ENCODE measurements around the gene SERPINE1.
"Not testable (repeated sequence)": the region's sequence is repeated elsewhere in the genome, so short reads cannot be mapped to it uniquely, and the experiment has no call there.

The SERPINE1 gene

DNA sequence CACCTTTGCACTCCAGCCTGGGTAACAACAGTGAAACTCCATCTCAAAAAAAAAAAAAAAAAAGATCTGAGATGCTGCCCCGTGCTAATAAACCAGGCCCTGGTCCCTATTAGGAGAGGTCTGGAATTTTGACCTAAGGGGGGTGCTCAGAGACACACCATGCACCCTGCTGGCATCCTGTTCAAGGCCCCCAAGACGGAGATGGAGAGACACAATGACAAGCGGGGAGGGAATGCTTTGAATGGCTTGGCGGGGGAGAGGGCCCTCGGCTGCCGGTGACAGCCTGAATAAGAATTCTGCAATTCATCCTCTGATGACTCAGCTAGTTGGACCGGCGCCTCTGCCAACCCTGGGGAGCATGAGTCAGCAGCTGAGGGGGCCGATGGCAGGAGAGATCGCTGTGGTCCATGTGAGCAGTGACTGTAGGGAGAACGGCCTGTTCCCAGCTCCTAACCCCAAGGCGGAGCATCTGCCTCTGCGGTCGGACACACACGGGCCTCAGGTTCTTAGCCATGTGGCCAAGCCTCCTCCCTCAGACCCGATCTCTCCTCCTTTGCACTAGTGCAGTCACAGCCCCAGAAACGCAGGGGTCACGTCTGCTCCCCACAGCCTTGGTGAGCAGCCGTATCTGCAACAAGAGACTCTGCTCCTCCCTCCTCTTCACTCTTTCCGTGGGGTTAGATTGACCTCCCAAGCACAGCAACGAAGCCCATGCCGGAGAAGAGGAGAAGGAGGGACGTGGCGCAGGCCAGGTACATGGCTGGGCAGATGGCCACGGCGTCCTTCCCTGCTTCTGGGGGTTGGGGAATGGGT is 26.7 kb upstream of the SERPINE1 start:
- H3K4me3 Mint-ChIP-seq: no peak overlapping the region
- peak overlapping the region in 2 of 3 experiments; percentile 68 to 71 for H3K27ac Mint-ChIP-seq
- TF ChIP-seq, protein P1, sequence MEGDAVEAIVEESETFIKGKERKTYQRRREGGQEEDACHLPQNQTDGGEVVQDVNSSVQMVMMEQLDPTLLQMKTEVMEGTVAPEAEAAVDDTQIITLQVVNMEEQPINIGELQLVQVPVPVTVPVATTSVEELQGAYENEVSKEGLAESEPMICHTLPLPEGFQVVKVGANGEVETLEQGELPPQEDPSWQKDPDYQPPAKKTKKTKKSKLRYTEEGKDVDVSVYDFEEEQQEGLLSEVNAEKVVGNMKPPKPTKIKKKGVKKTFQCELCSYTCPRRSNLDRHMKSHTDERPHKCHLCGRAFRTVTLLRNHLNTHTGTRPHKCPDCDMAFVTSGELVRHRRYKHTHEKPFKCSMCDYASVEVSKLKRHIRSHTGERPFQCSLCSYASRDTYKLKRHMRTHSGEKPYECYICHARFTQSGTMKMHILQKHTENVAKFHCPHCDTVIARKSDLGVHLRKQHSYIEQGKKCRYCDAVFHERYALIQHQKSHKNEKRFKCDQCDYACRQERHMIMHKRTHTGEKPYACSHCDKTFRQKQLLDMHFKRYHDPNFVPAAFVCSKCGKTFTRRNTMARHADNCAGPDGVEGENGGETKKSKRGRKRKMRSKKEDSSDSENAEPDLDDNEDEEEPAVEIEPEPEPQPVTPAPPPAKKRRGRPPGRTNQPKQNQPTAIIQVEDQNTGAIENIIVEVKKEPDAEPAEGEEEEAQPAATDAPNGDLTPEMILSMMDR (IDR thresholded peaks at IDR 0.05; ENCODE audit: unreplicated experiment in 3 of 3): no peak
- H3K27me3 Mint-ChIP-seq (ENCODE audit: low read depth): peaks cover 16% of the 10 kb centered on the region
- no peaks in the 10 kb centered on the region for H3K9me3 Mint-ChIP-seq
- H3K4me1 Mint-ChIP-seq: peaks cover 12% of the 10 kb centered on the region
- H3K36me3 Mint-ChIP-seq (ENCODE audit: low read depth): no peaks in the 10 kb centered on the region

DNA sequence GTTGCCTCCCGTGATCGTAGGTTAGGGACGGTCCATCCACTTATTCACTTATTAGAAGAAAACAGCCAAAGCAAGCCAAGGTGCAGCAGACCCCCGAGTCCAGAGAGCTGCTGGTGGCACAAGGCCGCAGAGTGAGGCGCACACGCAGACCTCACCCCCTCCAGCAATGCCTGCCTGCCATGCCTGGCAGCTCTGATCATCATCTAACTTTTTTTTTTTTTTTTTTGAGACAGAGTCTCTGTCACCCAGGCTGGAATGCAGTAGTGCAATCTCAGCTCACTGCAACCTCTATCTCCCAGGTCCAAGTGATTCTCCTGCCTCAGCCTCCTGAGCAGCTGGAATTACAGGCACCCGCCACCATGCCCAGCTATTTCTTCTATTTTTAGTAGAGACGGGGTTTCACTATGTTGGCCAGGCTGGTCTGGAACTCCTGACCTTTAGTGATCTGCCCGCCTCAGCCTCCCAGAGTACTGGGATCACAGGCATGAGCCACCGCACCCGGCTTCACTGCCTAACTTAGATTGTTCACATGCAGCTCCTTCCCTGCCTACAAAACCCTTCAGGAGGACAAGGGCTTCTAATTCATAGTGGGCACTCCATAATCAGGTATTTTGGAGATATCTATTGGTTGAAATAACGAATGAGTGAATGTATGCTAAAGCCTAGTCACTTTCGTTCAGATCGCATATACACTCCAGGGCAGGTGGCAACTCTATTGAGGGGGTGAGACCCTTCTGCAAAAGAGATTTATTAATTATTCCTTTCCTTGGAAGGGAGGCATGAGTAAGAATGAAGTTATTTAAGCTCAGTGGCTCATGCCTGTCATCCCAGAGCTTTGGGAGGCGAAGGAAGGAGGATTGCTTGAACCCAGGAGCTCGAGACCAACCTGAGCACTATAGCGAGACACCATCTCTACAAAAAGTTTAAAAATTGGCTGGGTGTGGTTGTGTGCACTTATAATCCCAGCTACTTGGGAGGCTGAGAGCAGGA is 25.8 kb upstream of the SERPINE1 start:
- peaks cover 9% of the 10 kb centered on the region for H3K27me3 Mint-ChIP-seq (ENCODE audit: low read depth)
- H3K4me3 Mint-ChIP-seq: no peak overlapping the region
- H3K4me1 Mint-ChIP-seq: peaks cover 12% of the 10 kb centered on the region
- no peaks in the 10 kb centered on the region for H3K36me3 Mint-ChIP-seq (ENCODE audit: low read depth)
- H3K27ac Mint-ChIP-seq: peak overlapping the region in 2 of 3 experiments; percentile 68 to 71
- H3K9me3 Mint-ChIP-seq: no peaks in the 10 kb centered on the region
- TF ChIP-seq, protein P1 (IDR thresholded peaks at IDR 0.05; ENCODE audit: unreplicated experiment in 3 of 3): no peak

DNA sequence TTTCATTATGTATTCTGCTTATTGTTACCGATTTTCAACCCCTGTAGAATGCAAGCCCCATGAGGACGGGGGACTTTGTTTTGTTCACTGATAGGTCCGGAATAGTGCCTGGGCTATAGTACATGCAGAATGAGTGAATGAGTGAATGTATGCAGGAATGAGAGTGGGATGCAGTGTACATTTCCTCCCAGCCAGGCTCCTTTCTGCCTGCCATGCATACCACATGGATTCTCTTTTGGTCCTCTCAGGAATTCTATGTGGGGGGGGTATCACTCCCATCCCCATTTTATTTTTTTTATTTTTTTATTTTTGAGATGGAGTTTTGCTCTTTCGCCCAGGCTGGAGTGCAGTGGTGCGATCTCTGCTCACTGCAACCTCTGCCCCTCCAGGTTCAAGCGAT is 24.9 kb upstream of the SERPINE1 start:
- Mint-ChIP-seq H3K27me3 (ENCODE audit: low read depth) (peaks cover 9% of the 10 kb centered on the region), H3K36me3 (ENCODE audit: low read depth) (no peaks in the 10 kb centered on the region), H3K4me3 (no peak overlapping the region), H3K4me1 (peaks cover 12% of the 10 kb centered on the region), H3K9me3 (no peaks in the 10 kb centered on the region), H3K27ac (no peak overlapping the region)
- TF ChIP-seq, protein P1 (IDR thresholded peaks at IDR 0.05; ENCODE audit: unreplicated experiment in 3 of 3): no peak

DNA sequence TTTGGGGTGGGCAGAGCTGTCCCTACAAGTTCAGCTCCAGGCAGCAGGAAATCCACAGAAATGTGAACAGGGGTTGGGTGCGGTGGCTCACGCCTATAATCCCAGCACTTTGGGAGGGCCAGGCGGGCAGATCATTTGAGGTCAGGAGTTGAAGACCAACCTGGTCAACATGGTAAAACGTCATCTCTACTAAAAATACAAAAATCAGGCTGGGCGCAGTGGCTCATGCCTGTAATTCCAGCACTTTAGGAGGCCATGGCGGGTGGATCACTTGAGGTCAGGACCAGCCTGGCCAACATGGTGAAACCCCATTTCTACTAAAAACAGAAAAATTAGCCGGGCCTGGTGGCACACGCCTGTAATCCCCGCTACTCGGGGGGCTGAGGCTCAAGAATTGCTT is 23.2 kb upstream of the SERPINE1 start:
- H3K36me3 Mint-ChIP-seq (ENCODE audit: low read depth); H3K27ac Mint-ChIP-seq; H3K9me3 Mint-ChIP-seq; H3K4me3 Mint-ChIP-seq; H3K27me3 Mint-ChIP-seq (ENCODE audit: low read depth): not testable (repeated sequence)
- H3K4me1 Mint-ChIP-seq: peaks cover 16% of the 10 kb centered on the region

DNA sequence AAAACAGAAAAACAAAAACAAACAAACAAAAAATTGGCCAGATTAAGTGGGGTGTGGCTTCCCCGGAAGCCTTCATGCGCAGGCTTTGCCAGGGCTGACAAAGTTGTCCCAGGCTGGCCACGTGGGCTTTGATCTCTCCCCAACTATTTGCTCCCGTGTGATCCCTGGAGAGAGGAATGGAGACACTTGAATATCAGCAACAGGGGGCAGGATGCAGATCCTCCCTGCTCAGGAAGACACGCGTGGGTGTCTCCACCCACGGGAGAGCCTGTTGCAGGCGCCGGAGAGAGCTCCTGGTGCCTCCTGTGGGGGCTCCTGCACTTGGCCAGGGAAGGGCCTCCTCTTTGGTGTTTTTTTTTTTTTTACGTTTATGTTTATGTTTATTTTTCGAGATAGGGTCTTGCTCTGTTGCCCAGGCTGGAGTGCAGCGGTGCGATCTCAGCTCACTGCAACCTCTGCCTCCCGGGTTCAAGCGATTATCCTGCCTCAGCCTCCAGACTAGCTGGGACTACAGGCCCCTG is 22.7 kb upstream of the SERPINE1 start:
- Mint-ChIP-seq H3K36me3 (ENCODE audit: low read depth) (no peaks in the 10 kb centered on the region), H3K27ac (no peak overlapping the region), H3K27me3 (ENCODE audit: low read depth) (peaks cover 9% of the 10 kb centered on the region), H3K4me3 (no peak overlapping the region), H3K4me1 (peaks cover 16% of the 10 kb centered on the region), H3K9me3 (no peaks in the 10 kb centered on the region)
- TF ChIP-seq, protein P1 (IDR thresholded peaks at IDR 0.05; ENCODE audit: unreplicated experiment in 3 of 3): no peak

DNA sequence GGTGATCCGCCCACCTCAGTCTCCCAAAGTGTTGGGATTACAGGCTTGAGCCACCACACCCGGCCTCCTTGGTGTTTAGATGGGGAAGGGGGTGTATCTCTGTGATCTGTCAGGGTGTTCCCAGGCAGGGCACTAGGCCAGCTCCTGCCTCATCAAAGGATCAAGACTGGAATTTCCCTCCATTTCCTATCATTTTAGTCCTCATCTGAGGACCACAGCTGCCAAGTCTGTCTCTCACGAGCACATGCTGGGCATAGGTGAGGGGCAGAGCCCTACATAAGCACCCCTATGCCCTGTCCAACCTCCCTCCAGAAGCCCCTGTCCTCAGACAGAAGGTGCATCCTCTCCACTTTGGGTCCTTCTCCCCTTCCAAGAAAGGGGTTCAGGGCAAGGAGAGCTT is 22.1 kb upstream of the SERPINE1 start:
- TF ChIP-seq, protein P1 (IDR thresholded peaks at IDR 0.05; ENCODE audit: unreplicated experiment in 3 of 3): no peak
- no peak overlapping the region for H3K4me3 Mint-ChIP-seq
- H3K27ac Mint-ChIP-seq: no peak overlapping the region
- H3K27me3 Mint-ChIP-seq (ENCODE audit: low read depth): peaks cover 9% of the 10 kb centered on the region
- peaks cover 15% of the 10 kb centered on the region for H3K4me1 Mint-ChIP-seq
- H3K9me3 Mint-ChIP-seq: no peaks in the 10 kb centered on the region
- H3K36me3 Mint-ChIP-seq (ENCODE audit: low read depth): no peaks in the 10 kb centered on the region

DNA sequence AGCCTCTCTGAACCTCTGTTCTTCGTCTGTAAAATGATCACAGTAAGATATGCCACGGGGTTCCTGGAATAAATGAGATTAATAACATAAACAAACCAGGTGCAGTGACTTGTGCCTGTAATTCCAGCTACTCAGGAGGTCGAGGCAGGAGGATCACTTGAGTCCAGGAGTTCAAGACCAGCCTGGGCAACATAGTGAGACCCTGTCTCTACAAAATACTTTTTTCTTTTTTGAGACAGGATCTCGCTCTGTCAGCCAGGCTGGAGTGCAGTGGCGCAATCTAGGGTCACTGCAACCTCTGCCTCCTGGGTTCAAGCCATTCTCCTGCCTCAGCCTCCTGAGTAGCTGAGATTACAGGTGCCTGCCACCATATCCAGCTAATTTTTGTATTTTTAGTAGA is 21.7 kb upstream of the SERPINE1 start:
- H3K27me3 Mint-ChIP-seq (ENCODE audit: low read depth); H3K9me3 Mint-ChIP-seq: not testable (repeated sequence)

More for the DNA sequence above, 21.7 kb upstream of the SERPINE1 start:
- not testable (repeated sequence) for H3K4me3 Mint-ChIP-seq; H3K36me3 Mint-ChIP-seq (ENCODE audit: low read depth); H3K27ac Mint-ChIP-seq
- peaks cover 10% of the 10 kb centered on the region for H3K4me1 Mint-ChIP-seq
